Hematopoietic multipotent progenitor cell treated with erythropoietin and hydrocortisone succinate and interleukin-3 and kit ligand, for 15 days (in vitro differentiated cells): ENCODE measurements around the gene AP2A2.
A peak's percentile ranks its signal among the peaks of the same experiment; 100 is the strongest.

Experiments
- DNase-seq: peaks from one replicate; pipeline ENCODE4 v3.0.0-alpha.2; 2015; ENCODE audit warnings: low spot score

Gene AP2A2

DNA sequence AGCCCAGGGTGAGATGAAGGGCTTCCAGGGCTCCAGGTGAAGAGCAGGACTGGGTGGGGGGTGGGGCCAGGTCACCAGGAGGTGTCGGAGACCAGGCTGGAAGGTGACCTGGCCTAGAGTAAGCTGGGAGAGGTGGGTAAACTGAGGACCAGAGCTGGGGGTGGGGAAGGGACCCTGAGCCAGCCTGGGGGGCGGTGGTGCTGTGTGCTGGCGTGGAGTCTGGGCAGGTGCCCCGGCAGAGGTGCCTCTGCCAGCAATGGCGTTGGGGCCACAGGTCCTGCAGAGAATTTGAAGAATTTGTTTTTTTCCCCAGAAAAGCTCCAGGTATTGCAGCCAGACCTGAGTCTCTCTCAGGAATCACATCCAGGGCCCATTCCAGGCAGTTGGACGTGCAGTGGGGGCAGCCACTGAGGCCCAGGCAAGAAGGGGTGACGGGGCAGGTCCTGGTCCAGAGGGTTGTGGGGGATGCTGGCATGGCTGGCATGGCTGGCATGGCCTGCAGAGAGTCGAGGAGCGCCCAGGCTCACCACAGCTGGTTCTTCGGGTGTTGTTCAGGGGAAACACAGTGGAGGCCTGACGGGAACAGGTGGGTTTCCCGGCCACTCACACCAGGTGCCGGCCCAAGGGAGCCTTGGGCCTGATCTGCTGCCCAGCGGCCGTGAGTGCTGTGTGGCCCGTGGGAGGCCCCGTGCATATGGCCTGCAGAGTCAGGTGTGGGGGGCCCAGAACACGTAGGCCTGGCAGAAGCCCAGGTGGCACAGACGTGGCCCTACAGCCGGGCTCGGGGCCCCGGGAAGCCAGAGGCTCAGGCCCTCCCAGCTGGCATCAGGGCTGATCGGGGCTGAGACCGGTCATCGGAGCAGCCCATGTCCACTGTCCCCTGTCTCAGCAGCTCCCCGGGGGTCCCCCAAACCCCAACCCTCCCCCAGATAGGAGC is 117.2 kb downstream of the AP2A2 start:
- no peak for DNase-seq

DNA sequence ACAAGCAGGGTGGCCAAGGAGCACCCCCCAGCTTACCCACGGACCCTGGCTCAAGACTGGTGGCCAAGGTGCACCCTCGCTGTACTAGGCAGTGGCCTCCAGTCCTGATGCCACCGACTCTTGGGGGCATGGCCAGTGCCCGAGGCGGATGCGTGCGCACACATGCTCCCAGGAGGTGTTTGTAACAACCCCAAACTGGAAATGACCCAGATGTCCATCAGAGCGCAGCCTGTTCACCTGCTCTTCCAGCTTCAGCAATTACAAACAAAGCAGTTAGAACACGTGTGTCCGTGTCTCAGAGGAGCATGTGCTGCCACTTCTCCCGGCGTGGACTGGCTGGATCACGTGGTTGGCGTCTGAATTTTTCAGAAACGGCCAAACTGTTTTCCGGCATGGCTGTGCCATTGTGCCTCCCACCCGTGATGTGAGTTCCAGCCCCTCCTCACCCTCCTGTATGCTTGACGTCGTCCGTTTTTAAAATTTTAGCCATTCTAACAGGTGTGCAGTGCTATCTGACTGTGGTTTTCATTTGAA is 118.0 kb downstream of the AP2A2 start:
- no peak for DNase-seq

DNA sequence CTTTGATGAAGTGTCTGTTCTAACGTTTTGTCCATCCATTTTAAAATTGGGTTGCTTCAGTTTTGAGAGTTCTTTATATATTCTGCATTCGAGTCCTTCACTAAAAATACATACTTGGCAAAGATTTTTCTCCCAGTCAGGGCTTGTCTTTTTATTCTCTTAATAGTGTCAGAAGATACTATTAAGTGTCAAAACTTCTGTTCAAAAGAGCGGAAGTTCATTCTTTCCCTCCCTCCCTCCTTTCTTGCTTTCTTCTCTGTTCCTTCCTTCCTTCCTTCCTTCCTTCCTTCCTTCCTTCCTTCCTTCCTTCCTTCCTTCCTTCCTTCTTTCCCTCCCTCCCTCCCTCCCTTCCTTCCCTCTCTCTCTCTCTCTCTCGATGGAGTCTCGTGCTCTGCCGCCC is 118.5 kb downstream of the AP2A2 start:
- no peak for DNase-seq

DNA sequence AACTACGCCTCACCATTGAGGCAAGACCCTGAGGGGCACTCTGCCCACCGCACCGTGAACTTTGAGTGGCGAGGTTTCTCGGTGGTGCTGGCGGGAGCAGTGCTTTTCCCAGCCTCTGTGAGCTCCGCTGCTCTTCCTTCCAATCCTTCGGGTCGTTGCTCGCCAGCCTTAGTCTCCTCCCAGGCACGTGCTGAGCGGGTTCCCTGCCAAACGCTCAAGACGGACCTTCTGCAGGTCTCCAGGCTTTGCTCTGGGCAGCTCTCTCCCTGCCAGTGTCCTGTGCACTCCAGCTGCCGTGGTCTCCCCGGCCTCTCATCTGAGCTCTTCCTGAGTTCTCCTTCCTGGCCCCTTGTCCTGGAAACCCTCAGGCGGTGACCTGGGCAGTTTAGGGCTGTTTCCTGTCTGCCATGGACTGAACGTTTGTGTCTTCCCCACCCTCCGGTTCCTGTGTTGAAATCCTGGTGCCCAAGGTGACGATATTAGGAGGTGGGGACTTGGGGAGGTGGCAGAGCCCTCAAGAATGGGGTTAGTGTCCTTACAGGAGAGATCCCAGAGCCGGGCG is 122.0 kb downstream of the AP2A2 start:
- DNase-seq, result no peak

DNA sequence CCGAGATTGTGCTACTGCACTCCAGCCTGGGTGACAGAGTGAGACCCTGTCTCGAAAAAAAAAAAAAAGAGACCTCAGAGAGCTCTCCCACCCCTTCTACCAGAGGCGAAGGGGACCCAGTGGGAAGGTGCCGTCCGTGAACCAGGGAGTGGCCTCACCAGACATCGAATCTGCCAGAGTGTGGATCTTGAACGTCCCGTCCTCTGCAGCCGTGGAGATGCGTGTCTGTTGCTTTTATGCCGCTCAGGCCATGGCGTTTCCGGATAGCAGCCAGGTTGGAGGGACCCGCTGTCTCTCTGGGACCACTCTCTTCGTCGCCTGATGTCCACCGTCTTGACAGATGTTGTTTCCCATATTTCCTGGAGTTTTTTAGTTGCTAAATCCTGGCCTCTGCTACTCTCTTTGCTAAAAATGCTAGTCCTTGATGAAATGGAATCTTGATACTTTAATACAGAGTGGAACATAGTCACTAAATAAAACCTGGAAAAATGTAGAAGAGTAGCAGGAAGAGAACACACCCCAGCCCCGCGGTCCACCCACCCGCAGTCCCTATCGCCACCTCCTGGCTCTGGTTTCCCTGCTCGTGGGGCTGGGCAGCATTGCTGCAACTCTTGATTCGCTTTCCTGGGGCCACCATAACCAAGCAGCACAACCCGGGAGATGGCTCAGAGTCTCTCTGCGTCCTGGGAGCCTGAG is 122.9 kb downstream of the AP2A2 start:
- DNase-seq, result no peak

DNA sequence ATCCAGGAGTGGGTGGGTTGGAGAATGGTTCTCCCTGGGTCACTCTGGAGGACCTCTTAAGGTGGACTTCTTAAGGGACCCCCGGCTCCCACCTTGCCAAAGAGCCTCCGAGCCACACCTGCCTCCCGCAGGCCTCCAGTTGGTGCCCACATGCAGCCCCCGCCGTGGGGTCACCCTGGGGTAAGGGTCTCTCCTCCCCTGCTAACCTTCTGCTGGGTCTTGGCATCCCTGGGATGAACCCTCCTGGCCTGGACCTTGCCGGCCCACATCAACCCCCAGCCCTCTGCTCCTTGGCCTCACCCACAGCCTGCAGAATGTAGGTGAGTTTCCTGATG is 123.4 kb downstream of the AP2A2 start:
- DNase-seq, result no peak

DNA sequence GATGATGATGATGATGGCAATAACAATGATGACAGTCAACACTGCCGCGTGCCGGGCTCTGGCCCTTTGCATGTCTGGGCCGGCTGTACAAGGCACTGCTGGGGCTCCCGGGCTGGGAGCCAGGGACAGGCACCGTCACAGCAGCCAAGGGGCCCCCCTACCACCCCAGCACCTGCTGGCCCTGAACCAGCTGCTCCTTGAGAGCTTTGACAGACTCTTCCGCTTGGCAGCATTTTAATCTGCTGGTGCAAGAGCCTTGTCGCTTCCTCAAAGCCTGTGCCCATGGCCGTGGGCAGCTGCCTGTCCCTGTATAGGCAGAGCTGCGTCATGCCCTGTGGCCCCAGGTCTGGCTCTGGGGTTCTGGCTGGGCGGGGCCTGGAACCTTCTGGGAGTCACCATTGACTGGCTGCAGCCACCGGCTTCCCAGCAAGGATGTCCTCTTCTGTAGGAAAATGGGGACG is 123.8 kb downstream of the AP2A2 start:
- DNase-seq, result no peak

DNA sequence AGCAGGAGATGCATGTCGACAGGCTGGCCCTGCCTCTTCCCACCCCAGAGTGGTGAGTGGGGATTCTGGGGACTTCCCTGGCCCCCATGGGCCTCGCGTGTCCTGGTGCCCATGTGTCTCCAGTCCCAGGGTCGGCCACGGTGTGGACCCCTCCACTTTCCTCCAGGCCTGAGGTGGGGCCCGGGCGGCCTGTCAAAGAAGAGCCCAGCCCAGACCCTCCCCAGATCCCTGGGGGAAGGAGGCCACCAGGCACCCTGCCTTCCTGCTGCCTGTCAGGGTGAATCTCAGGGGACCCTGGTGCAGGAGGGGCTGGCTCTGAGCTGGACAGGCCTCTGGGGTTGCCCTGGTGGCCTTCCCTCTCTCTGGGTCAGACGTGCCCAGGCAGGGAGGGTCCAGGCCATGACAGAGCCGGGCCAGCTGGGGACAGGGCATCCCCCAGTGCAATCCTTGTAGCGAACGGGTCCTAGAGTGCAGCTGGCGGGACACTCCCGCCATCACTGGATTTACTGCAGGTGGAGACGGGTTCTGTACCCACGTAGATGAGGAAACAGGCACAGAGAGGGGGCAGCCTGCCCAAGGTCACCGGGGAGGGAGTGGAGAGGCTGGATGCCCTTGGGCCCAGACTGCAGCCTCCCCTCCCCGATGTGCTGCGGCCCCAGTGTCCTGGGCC is 124.4 kb downstream of the AP2A2 start:
- no peak for DNase-seq

DNA sequence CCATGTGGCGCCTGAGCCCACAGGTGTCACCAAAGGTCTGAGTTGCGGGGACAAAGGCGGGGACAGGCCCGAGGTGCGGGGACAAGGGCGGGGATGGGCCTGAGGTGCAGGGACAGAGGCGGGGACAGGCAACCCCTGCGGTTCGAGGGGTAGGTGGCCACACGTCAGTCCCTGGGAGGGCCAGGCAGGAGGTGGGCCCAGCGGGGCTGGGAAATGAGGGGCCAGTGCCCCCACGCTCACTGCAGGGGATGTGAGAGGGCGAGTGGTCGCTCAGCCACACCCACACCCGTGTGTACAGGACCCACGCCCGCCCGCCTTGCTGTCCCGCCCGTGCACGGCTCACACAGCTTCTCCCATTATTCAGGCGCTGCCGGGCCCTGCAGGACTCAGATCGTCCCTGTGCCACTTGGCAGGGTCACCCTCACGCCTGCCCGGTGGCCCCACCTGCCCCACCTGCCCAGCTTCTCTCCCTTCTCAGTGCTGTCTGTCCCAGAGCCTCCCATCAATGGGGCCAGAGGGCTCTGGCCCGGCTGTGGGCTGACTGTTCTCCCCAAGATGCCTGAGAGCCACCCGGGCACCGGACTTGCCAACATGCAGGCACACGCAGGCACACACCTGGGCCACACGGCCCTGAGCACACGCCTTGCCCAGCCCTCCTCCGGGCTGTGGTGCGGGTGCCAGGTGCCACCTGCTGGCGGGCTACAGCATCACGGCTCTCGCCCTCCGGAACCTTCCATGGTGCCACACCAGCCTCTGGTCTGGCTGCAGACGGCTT is 125.1 kb downstream of the AP2A2 start:
- peak; percentile 77 for DNase-seq

DNA sequence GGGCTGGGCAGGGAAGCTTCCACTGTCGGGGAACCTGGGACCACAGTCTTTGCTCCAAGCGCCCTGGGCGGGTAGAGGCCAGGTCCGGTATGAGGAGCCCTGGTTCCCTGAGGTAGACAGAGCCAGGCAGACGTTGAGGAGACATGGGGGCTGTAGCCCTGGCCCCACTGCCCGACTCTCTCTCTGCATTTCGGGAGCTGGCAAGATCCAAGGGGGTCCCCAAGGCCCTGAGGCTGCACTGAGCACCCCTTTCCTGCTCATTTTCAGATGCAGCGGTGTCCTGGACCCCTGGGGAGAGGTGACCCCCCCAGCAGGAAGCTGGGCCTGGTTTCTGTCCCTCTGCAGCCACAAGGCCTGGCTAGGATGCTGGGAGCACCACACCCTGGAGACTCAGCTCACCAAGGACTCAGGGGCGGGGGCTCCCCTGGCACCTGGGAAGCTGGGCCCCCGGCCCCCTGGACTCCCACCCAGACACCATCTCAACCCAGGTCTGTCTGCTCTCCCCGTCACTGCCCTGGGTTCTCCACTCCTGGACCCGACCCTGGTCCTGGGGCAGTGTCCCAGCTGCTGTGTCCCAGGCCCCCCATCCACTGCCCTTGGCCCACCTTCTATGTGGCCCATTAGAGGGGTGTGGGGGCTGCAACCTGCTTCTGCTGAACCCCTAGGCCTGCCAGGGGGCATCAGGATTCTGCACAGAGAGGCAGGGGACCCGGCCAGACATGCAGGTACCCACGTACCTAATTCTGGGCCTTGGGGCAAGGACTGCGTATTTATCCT is 125.9 kb downstream of the AP2A2 start:
- no peak for DNase-seq

DNA sequence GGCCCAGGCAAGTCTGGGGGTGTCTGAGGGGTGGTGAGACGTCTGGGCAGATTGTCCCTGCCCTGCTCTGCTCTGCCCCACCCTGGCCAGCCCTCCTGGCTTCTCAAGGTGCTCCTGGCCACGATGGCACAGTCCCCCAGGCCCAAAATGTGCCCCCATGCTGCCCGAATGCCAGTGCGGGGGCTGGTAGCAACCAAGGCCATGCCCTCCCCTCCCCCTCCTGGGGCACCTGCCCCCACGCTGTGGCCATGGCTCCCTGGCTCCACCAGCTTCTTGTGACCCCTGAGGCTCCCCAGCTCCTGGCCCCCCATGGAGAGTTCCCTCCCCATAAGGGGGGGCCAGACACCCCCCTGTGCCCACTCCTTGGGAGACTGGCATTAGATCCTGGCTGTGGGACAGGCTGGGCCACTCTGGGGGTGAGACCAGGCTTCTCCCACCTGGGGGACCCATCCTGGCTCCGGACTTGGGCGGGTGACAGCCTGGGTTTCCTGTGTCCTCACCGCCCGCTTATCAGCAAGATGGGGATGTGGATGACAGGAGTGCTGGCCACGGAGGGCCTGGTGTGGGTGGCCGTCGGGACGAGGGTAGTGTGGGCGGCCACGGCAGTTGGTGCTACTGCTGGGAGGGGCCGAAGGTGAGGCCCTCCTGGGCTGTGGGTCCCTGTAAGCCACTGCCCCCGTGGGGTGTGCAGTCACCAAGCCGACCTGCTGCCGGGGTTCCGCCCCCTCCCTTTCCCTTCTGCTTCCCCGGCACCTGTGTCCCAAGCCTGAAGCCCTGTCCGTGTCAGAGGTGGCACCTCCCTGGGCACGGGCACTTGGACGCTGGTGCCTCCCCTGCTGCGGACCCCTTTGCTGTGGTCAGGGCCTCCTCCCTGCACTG is 126.7 kb downstream of the AP2A2 start:
- DNase-seq, result no peak

DNA sequence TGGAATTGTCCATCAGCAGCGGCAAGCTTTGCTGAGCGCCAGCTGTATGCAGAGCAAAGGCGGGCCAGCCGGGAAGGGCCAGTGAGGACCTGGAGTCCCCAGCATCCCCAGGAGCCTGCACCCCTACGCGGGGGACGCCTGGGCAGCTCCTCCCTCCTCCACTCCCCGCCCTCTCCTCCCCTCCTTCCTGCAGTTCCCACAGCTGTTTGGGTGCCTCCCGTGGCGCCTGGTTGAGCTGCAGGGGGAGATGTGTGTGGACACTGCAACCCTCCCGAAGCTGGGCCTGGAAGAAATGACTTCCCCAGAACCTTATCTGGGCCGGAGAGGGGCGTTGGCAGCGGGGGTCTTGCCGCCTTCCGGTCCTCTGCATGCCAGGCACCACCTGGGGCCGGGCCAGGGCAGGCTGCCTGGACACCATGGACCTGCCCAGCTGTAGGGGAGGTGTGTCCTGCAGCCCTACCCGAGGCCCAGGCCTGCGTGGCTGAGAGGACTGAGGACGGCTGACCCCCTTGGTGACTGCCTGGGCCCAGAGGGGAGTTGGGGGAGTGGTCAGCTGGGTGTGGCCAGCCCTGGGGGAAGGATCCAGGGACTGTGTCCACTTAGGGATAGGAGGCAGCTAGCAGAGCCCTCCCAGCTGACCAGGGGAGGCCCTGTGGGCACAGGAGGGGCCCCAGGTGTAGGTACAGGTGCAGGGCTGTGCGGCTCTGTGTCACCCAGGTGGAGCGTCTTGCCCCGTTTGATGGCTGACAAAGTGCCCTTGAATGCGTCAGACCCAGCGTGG is 127.6 kb downstream of the AP2A2 start:
- DNase-seq, result no peak

DNA sequence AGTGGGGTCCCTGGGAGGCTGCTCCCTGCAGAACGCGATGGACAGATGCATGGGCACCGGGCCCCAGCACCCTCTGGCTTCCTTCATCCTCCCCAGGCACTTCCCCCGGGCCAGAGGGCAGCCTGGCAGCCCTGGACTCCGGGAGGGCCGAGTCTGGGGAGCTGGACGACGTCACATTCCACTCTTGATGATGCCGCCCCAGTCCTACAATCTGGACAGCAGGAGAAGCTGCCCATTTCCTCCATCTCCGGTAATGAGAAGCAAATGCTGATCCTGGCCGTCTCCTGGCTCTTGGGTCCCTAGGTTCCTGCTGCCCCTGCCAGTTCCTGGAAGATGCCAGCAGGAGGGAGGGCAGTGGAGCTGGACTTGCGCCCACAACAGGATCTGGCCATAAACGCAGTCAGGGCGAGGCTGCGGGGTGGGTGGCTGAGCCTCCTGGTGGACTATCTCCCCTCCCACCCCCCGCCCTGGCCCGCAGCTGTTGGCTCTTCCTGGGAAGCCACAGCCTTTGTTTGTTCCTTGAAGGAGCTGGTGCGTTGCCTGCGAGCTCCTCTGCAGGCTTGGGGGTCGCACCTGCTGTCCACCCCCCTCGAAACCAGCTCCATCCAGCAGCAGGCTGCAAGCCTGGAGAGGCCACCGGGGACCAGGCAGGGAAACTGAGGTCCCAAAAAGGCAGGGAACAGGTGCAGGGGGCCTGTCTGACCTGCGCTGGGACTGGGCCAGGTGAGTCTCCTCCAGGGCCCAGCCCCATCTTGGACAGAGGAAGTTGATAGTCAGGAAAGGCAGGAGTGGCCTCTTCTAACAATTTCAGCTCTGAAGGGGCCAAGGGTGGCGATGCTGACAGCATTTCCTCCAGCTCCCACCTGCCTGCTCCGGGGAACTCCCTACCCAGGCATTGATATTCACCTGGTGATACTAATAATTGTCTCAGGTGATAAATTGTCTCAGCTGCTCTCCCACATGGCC is 128.8 kb downstream of the AP2A2 start:
- DNase-seq, result no peak

DNA sequence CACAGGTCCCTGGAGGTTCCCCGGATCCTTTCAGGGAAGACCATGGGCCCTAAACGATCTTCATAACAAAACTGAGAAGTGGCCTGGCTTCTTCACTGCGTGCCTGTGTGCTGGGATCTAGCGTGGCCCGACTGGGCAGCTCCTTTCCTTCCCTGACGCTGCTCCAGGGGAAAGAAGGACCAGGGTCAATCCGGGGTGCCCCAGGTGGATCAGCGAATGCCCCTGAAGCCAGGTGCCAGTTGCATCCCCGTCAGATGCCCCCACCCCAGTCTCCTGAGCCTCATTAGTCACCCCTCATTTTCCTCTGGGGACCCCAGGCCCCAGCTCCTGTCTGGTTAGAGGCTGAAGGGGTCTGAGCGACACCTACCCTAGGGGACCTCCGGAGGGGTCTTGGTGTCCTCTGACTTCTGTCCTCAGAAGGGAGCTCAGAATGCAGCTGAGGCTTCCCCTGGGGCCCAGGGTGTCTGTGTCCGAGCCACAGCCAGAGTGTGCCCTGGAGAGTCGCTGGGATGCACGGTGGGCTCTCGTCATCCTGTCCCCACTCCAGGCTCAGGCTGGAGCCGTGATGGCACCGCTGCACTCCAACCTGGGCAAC is 129.5 kb downstream of the AP2A2 start:
- no peak for DNase-seq

DNA sequence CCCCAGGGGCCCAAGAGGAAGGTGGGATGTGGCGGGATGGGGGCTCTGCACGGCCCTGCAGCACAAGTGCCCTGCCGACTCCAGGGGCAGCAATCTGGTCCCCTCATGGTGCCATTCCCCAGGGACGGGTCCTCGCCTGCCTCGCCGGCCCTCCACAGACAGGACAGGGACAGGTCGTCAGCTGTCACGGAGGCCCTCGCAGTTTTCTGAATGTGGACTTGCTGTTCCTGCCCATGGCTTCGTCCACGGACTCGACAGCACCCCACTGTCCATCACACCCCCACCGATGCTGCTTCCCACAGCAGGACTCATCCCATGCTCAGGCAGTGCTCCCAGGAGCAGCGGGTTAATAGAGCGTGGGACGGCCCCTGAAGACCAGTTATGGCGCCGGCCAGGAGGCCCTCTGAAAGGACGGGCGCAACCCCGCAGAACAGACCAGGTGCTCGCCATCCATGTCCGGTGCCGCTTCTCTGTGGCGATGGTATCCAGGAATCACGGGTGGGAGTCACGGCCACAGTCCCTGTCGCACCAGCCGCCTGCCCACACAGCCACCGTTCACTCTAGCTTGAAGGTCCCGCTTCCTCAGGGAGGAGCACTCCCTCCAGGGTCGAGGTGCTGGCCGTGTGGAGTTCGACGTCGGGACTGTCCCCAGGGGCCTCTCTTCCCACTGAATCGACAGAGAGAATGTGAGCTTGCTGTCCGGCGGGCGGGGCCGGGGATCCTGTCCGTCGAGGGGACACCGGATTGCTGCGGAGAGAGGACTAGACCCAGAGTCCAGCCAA is 130.5 kb downstream of the AP2A2 start:
- DNase-seq, result no peak

DNA sequence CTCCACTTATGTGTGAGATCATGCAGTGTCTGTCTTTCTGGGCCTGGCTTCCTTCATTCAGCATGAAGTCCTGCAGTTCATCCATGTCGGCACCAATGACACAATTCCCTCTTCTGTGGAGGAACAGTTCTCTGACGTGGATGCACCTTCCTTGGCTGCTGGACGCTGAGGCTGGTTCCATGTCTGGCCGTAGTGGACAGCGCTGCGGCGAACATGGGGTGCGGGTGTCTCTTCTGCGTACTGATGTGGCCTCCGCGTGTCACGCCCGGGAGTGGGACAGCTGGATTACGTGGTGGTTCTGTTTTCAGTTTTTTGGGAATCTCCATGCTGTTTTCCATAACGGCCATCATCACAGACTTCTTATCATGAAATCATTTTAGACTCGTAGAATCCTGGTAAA is 132.1 kb downstream of the AP2A2 start:
- no peak for DNase-seq
